NCI-H1048 (cell line): ENCODE data around the gene FAM72D.
"Not testable (repeated sequence)": the region's sequence is repeated elsewhere in the genome, so short reads cannot be mapped to it uniquely, and the experiment has no call there.

ENCODE experiments used
- DNase-seq: peaks from one replicate; lab custom pipeline; 2025; lab: John Stamatoyannopoulos, UW

FAM72D gene

DNA sequence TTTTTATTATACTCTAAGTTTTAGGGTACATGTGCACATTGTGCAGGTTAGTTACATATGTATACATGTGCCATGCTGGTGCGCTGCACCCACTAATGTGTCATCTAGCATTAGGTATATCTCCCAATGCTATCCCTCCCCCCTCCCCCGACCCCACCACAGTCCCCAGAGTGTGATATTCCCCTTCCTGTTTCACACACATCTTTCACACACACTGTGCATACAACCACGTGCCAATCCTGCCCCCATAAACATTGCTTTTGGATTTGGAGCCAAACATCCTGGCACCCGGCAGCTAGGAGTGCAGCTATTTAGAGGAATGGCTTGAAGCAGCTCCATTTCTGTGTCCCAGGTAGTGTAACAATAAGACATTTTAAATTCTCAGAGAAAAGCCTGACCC, 51.4 kb downstream of the FAM72D start:
- not testable (repeated sequence) for DNase-seq

GRCh38 chr1:145155421-145155820, 59.6 kb downstream of the FAM72D start:
- DNase-seq: not testable (repeated sequence)

- DNase-seq: not testable (repeated sequence)
Measured at GRCh38 chr1:145155873-145156272, 60.1 kb downstream of the FAM72D start.

DNA sequence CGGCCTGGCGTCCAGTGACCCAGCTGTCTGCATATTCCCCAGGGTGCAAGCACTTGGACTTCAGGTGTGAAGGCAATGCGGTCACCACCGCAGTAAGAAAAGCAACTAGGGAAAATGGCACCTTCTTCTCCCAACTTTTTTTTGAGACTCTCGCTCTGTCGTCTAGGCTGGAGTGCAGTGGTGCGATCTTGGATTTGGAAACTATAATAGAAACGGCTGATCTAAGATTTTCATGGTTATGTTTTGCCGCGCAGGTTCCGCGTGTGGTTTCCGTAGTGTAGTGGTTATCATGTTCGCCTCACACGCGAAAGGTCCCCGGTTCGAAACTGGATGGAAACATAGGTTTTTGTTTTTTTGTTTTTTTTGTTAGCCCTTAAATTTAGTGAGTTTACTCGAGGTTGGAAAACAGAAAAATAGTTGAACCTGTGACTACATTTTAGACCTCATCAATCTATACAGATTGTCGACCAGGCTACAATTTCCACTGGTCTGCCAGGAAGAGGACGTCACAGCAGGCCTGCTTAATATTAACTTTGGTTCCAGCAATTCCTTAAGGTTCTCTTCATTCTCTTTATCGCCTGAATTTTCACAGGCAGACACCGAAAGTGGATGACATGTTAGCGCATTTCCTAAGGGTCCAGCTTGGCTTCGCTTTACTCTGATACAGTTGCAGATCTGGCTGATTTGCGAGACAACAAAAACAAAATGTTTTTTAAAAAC, 61.3 kb downstream of the FAM72D start:
- DNase-seq: not testable (repeated sequence)

- DNase-seq: not testable (repeated sequence)
Measured at GRCh38 chr1:145157715-145158114, 61.9 kb downstream of the FAM72D start.

DNA sequence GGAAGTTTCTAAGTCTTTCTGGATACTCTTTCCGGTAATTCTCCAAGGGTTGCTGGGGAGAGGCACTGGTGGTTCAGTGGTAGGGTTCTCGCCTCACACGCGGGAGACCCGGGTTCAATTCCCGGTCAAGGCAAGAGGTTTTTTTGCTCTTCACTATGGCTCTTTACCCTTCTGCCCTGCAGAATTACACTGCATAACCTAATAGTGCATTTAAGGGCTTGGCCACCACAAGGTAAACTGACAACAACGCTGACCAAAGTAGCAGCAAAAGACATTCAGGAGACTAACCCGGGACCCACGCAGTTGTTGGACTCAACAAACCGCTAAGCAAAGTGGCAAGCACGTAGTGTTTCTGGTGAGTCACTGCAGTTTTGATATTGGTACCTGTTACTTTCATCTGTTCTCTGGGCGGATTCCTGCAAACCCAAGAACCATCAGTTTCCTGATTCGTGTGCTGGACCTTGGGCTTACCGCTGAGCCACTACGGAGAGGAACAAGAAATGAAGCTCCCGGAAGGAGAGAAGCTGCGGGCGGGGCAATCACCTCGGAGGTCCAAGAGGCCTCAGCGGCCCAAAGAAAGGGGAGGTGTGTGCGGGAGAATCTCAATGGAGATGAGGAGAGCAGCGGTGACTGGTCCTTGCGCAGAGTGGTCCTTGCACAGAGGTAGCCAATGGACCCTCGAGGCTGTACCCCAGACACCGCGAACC, 65.4 kb downstream of the FAM72D start:
- not testable (repeated sequence) for DNase-seq
